GM15510 (cell line): Measurements from ENCODE around the gene CCDC68.

Experiments used
- POLR2A ChIP-seq: IDR thresholded peaks from 3 replicates; pipeline ENCODE4 v1.6.1; 2011; ENCODE audit warnings: borderline replicate concordance; ENCODE audit not compliant: insufficient read length; ENCODE audit errors: extremely low read depth

The CCDC68 gene

GRCh38 chr18:54871231-54871630, 88.0 kb downstream of the CCDC68 start:
- TF ChIP-seq POLR2A = no peak

GRCh38 chr18:54867131-54867530, 92.1 kb downstream of the CCDC68 start:
- no peak for TF ChIP-seq POLR2A

DNA sequence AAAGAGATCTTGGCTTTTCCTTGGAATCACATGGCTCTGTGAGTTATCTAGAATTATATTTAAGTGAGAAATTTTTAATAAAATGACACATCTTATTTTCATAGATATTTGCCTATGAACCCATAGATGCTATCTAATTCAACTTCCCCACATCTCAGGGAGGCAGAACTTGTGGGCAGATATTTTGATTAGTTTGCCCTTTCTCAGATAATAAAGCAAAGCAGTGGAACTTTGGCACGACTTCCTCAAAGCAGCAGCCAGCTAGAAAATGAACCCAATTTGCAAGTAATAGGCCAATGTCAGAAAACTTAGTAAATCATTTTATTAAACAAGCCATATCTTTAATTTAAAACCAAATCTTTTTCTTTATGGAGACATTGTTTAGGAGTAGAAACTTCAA, 98.3 kb downstream of the CCDC68 start:
- no peak for TF ChIP-seq POLR2A

DNA sequence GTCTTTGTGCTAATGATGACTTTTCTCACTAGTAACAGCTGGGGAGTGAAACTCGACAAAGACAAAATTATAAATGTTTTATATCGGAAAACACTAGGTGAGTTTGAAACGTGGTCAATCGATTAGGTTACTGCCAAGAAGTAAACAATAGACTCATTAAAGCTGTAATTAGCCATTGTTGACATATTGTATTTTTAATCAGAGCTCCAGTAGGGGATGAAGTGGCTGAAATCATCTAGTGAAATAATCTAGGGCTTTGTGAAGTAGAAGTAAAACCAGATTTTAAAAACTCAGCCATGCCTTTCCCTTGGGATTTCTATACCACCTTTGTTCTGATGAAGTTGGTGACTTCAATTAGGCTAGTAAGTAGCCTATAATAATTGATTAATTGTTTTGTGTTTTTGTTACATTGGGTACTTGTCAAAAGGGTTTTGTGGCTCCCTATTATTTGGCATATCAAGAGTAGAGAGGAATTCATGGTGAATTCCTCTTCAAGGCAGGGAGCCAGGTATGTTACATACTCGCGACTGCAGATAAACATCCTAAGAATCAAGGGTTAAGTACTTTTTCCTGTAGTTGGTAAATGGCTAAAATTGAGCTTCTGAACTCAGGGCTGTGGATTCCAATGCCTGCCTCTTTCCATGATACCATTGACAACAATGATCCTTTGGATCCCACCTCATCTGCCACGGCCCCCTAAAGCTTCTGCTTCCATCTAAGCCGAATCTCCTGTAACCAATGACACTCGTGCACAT, 99.4 kb downstream of the CCDC68 start:
- no peak for TF ChIP-seq POLR2A

- no peak for TF ChIP-seq POLR2A
Observed at GRCh38 chr18:54857499-54857898, 101.8 kb downstream of the CCDC68 start.

DNA sequence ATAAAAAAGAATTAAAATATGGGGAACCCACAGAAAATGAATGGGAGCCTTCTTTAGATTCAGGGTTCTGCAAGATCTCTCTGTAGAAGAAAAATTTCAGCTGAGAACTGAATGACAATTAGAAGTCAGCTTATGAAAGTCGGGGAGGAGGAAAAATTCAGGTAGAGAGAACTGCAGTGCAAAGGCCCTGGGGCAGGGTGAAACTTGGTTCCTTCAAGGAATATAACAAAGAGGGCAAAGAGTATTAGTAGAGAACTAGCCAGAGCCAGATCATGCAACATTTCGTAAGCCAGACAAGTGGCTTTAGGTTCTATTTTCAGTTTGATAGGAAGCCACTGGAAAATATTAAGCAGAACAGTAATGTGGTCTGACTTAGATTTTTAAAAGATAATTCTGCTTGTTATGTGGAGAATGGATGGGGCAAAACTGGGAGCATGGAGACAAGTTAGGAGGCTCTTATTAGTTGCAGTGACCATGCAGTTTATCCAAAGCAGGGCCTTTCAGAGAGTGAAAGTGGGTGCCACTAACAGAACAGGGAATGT, 103.1 kb downstream of the CCDC68 start:
- TF ChIP-seq POLR2A = no peak

GRCh38 chr18:54852780-54853675, 106.2 kb downstream of the CCDC68 start:
- TF ChIP-seq POLR2A = no peak
